A673 (cell line): ENCODE measurements around the gene PTP4A2. TPM values are rescaled to one million over a fixed set of nuclear protein-coding genes. Genes with fewer than 3 reads are reported as not detected.

ENCODE experiments used
- BruUV-seq: library from RNA; stranded (reverse); fragments of 400-500 nt; replicated peaks from 2 replicates; lab custom pipeline; 2021; lab: Mats Ljungman, UMichigan
- CTCF ChIA-PET: fragments of 300-600 bp; sonication (Branson Sonifier 250); formaldehyde crosslinking; loops from one replicate; lab custom pipeline; 2022; ENCODE audit warnings: antibody characterized with exemption; lab: Charles Lee
- POLR2A ChIA-PET: fragments of 300-600 bp; sonication (Branson Sonifier 250); formaldehyde crosslinking; loops from one replicate; lab custom pipeline; 2022; ENCODE audit warnings: antibody characterized with exemption; ENCODE audit not compliant: low non-redundant PET; lab: Charles Lee
- DNase-seq: peaks from one replicate; pipeline ENCODE4 v3.0.0-alpha.2; 2015; ENCODE audit warnings: low spot score
- H3K27ac ChIP-seq: fragments of 200-600 bp; sonication (generic); 2 replicates; pipeline ENCODE4 v1.5.1; 2016; ENCODE audit warnings: mixed run types, low read depth, mild to moderate bottlenecking, mixed read lengths, antibody characterized with exemption, low read length; ENCODE audit not compliant: poor library complexity, severe bottlenecking
- H3K27me3 ChIP-seq: fragments of 200-600 bp; sonication (generic); replicated peaks from 2 replicates; pipeline ENCODE4 v1.6.1; 2017; ENCODE audit warnings: mixed run types, low read depth, mild to moderate bottlenecking, mixed read lengths, antibody characterized with exemption, low read length; ENCODE audit not compliant: insufficient read depth, poor library complexity
- H3K36me3 ChIP-seq: fragments of 200-600 bp; sonication (generic); 2 replicates; pipeline ENCODE4 v1.6.1; 2016; ENCODE audit warnings: mixed run types, mild to moderate bottlenecking, mixed read lengths, antibody characterized with exemption, low read length; ENCODE audit not compliant: insufficient read depth, poor library complexity, severe bottlenecking
- H3K4me1 ChIP-seq: fragments of 200-600 bp; sonication (generic); 2 replicates; pipeline ENCODE4 v1.6.1; 2017; ENCODE audit warnings: mixed run types, mild to moderate bottlenecking, mixed read lengths, antibody characterized with exemption, low read length; ENCODE audit not compliant: insufficient read depth, poor library complexity, severe bottlenecking
- H3K4me3 ChIP-seq: fragments of 200-600 bp; sonication (generic); 2 replicates; pipeline ENCODE4 v1.5.1; 2016; ENCODE audit warnings: low read depth, mixed run types, mild to moderate bottlenecking, mixed read lengths, low read length; ENCODE audit not compliant: poor library complexity, severe bottlenecking
- H3K9me3 ChIP-seq: fragments of 200-600 bp; sonication (generic); 2 replicates; pipeline ENCODE4 v1.6.1; 2016; ENCODE audit warnings: mixed run types, low read depth, mild to moderate bottlenecking, mixed read lengths, antibody characterized with exemption, low read length; ENCODE audit not compliant: poor library complexity, severe bottlenecking
- EZH2 ChIP-seq: fragments of 200-600 bp; sonication (generic); IDR thresholded peaks from 2 replicates; pipeline ENCODE4 v1.6.1; 2017; ENCODE audit warnings: borderline replicate concordance, low read depth, mild to moderate bottlenecking, mixed read lengths, antibody characterized with exemption, low read length; ENCODE audit not compliant: poor library complexity, severe bottlenecking
- intact Hi-C: fragments of 100-400 bp; cut with micrococcal nuclease; formaldehyde crosslinking; loops from one replicate; pipeline ENCODE4 v1.10.0; 2022; ENCODE audit not compliant: unreplicated experiment
- total RNA-seq: library from RNA; stranded (reverse); gene quantifications from 2 replicates; pipeline ENCODE4 v1.2.3, GENCODE V29; 2021
- TF ChIP-seq, protein P1 (sequence below): fragments of 300-800, 200-600 bp; sonication (generic); conservative IDR thresholded peaks from 2 replicates; pipeline ENCODE4 v1.5.1; 2017; ENCODE audit warnings: low read depth, mild to moderate bottlenecking, antibody characterized with exemption, low read length, moderate library complexity, mixed read lengths

Gene PTP4A2
- total RNA-seq, 1 experiment from 2014 or later: 283 TPM

GRCh38 chr1:31909691-31910090 is 28.5 kb downstream of the PTP4A2 start:
- no peak for DNase-seq
- ChIA-PET CTCF (no interaction called here), POLR2A (no interaction called here)
- intact Hi-C loops: no loop called here
- no TSS peak for BruUV-seq
- peaks cover 62% of the 10 kb centered on the region for H3K36me3 ChIP-seq
- H3K27ac ChIP-seq: no peak overlapping the region
- no peaks in the 10 kb centered on the region for H3K27me3 ChIP-seq
- H3K9me3 ChIP-seq: no peaks in the 10 kb centered on the region
- H3K4me1 ChIP-seq: peaks cover 23% of the 10 kb centered on the region
- no peak for TF ChIP-seq EZH2
- TF ChIP-seq, protein P1, sequence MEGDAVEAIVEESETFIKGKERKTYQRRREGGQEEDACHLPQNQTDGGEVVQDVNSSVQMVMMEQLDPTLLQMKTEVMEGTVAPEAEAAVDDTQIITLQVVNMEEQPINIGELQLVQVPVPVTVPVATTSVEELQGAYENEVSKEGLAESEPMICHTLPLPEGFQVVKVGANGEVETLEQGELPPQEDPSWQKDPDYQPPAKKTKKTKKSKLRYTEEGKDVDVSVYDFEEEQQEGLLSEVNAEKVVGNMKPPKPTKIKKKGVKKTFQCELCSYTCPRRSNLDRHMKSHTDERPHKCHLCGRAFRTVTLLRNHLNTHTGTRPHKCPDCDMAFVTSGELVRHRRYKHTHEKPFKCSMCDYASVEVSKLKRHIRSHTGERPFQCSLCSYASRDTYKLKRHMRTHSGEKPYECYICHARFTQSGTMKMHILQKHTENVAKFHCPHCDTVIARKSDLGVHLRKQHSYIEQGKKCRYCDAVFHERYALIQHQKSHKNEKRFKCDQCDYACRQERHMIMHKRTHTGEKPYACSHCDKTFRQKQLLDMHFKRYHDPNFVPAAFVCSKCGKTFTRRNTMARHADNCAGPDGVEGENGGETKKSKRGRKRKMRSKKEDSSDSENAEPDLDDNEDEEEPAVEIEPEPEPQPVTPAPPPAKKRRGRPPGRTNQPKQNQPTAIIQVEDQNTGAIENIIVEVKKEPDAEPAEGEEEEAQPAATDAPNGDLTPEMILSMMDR: no peak
- no peak overlapping the region for H3K4me3 ChIP-seq

- H3K9me3 ChIP-seq: no peaks in the 10 kb centered on the region
- ChIA-PET POLR2A (no interaction called here), CTCF (no interaction called here)
- H3K27me3 ChIP-seq: no peaks in the 10 kb centered on the region
- no TSS peak for BruUV-seq
- TF ChIP-seq, protein P1: no peak
- TF ChIP-seq EZH2: no peak
- H3K4me1 ChIP-seq: peaks cover 8% of the 10 kb centered on the region
- intact Hi-C loops: no loop called here
- no peak overlapping the region for H3K4me3 ChIP-seq
- peaks cover 42% of the 10 kb centered on the region for H3K36me3 ChIP-seq
- no peak overlapping the region for H3K27ac ChIP-seq
- no peak for DNase-seq
Observed at GRCh38 chr1:31906557-31906956, 31.6 kb downstream of the PTP4A2 start.

GRCh38 chr1:31905681-31906080 is 32.5 kb downstream of the PTP4A2 start:
- Histone ChIP-seq H3K36me3 (peaks cover 41% of the 10 kb centered on the region), H3K27ac (no peak overlapping the region), H3K4me1 (no peaks in the 10 kb centered on the region), H3K4me3 (no peak overlapping the region), H3K9me3 (no peaks in the 10 kb centered on the region), H3K27me3 (no peaks in the 10 kb centered on the region)
- POLR2A ChIA-PET: no interaction called here
- no TSS peak for BruUV-seq
- DNase-seq: no peak
- CTCF ChIA-PET: interaction anchor here (0.5 kb wide), 1 partner anchor 167 kb away, joined by 13 read pairs; the partner anchor contains the start of gene TMEM39B
- TF ChIP-seq, protein P1: no peak
- no peak for TF ChIP-seq EZH2
- intact Hi-C loops: no loop called here
